Renal cortical epithelial cell (primary cell): Measurements from ENCODE around the gene DNAJC24. TPM values are rescaled to one million over a fixed set of nuclear protein-coding genes. Genes with fewer than 3 reads are reported as not detected.

Source experiments
- total RNA-seq: library from RNA; depleted of rRNA; stranded (reverse); fragments of >200 nt; gene quantifications from 2 replicates; pipeline ENCODE4 v1.2.3, GENCODE V29; 2014

DNAJC24 gene
- total RNA-seq, 1 donor from 2014 or later: 24.8 TPM

Other genes starting within 250 kb of the DNAJC24 start
- 0.35 and 6.8 TPM in 2 replicates for gene DCDC1, start 121 bp upstream of the DNAJC24 start, total RNA-seq
- gene IMMP1L, start 139.8 kb downstream of the DNAJC24 start, total RNA-seq: 10.6 and 11.6 TPM in 2 replicates
- gene ELP4, start 139.9 kb downstream of the DNAJC24 start, total RNA-seq: 22.4 and 29.7 TPM in 2 replicates